HepG2 (cell line): ENCODE results near the gene AGBL2. TPM values are rescaled to one million over a fixed set of nuclear protein-coding genes. Genes with fewer than 3 reads are reported as not detected.

Source experiments
- ATAC-seq: fragments of 200-7000 bp; cut with Tn5 transposase; 3 replicates; pipeline ENCODE4 v1.9.1; 2020; ENCODE audit warnings: mild to moderate bottlenecking, moderate library complexity
- BruUV-seq: library from RNA; stranded (reverse); fragments of 400-500 nt; replicated peaks from 2 replicates; lab custom pipeline; 2021; lab: Mats Ljungman, UMichigan
- CTCF ChIA-PET: fragments of 300-600 bp; formaldehyde crosslinking; extraction: SDS; loops from one replicate; lab custom pipeline; 2021; ENCODE audit warnings: low total read pairs, inconsistent platforms, low intra/inter-chr PET ratio; lab: Yijun Ruan, JAX
- POLR2A ChIA-PET: fragments of 350-600 bp; sonication (Branson Sonifier 250); formaldehyde crosslinking; loops from one replicate; lab custom pipeline; 2020; ENCODE audit warnings: antibody characterized with exemption, inconsistent platforms; lab: Yijun Ruan, JAX
- DNase-seq: peaks from one replicate; pipeline ENCODE4 v3.0.0-alpha.2; 2015; ENCODE audit warnings: low spot score
- FAIRE-seq: peaks from 3 replicates; lab custom pipeline; 2011; peaks lifted over from hg19 to GRCh38; lab: Jason Lieb, UNC
- H2AFZ ChIP-seq: one replicate; pipeline ENCODE4 v1.6.1; 2011; ENCODE audit warnings: low read length, inconsistent platforms
- H3K27ac ChIP-seq: fragments of 300-600 bp; 3 replicates; pipeline ENCODE4 v1.8.0; 2011; ENCODE audit warnings: mixed run types, mild to moderate bottlenecking, mixed read lengths, low read length, inconsistent platforms; ENCODE audit not compliant: insufficient read depth; ENCODE audit errors: extremely low read length
- H3K27me3 ChIP-seq, 2 experiments: fragments of 200-600 bp in 1 of 2; 2 replicates in 1 of 2; 3 replicates in 1 of 2; pipeline versions ENCODE4 v1.6.0 to v1.8.0; 2011; ENCODE audit warnings: low read length in 2 of 2, mild to moderate bottlenecking in 2 of 2, moderate library complexity in 2 of 2, inconsistent platforms in 1 of 2; ENCODE audit not compliant: insufficient read depth in 2 of 2, control insufficient read depth in 1 of 2
- H3K36me3 ChIP-seq, 2 experiments: fragments of 200-600 bp in 1 of 2; replicated peaks in 1 of 2; 2 replicates in 1 of 2; 3 replicates in 1 of 2; pipeline versions ENCODE4 v1.5.1 to v1.8.0; 2011; ENCODE audit warnings: low read length in 2 of 2, inconsistent platforms in 1 of 2; ENCODE audit not compliant: insufficient read depth in 2 of 2, control insufficient read depth in 1 of 2
- H3K4me1 ChIP-seq: 2 replicates; pipeline ENCODE4 v1.5.1; 2012; ENCODE audit warnings: low read length, inconsistent platforms; ENCODE audit not compliant: insufficient read depth
- H3K4me2 ChIP-seq: 2 replicates; pipeline ENCODE4 v1.6.0; 2011; ENCODE audit warnings: low read depth, low read length, inconsistent platforms
- H3K4me3 ChIP-seq, 3 experiments: fragments of 200-600 bp in 1 of 3; sonication (generic), shearing (Covaris generic) in 1 of 3; replicated peaks in 1 of 3; 2 replicates each; pipeline ENCODE4 v1.5.1; 2011 to 2016; ENCODE audit warnings: low read length in 3 of 3, inconsistent platforms in 2 of 3, low read depth in 2 of 3, mild to moderate bottlenecking in 2 of 3, control low read depth in 1 of 3, mixed read lengths in 1 of 3; ENCODE audit not compliant: insufficient read depth in 1 of 3
- H3K79me2 ChIP-seq: one replicate; pipeline ENCODE4 v1.6.1; 2011; ENCODE audit warnings: low read length, inconsistent platforms; ENCODE audit not compliant: insufficient read depth
- H3K9ac ChIP-seq: 2 replicates; pipeline ENCODE4 v1.6.0; 2011; ENCODE audit warnings: mild to moderate bottlenecking, low read depth, low read length, inconsistent platforms; ENCODE audit not compliant: insufficient read depth
- H3K9me3 ChIP-seq: 2 replicates; pipeline ENCODE4 v1.5.1; 2012; ENCODE audit warnings: mild to moderate bottlenecking, low read length
- H4K20me1 ChIP-seq: 2 replicates; pipeline ENCODE4 v1.6.0; 2011; ENCODE audit warnings: inconsistent platforms, mild to moderate bottlenecking, low read length, moderate library complexity; ENCODE audit not compliant: insufficient read depth
- FOSL2 ChIP-seq: sonication (generic); formaldehyde crosslinking; IDR thresholded peaks from 2 replicates; pipeline ENCODE4 v1.4.0; 2020; ENCODE audit warnings: missing genetic modification reagents
- HDAC1 ChIP-seq: sonication (generic); formaldehyde crosslinking; IDR thresholded peaks from 2 replicates; pipeline ENCODE4 v1.5.1; 2020; ENCODE audit warnings: mild to moderate bottlenecking, missing genetic modification reagents
- MAFG ChIP-seq: sonication (generic); formaldehyde crosslinking; IDR thresholded peaks from 2 replicates; pipeline ENCODE4 v1.5.1; 2020; ENCODE audit warnings: mild to moderate bottlenecking, missing genetic modification reagents
- WIZ ChIP-seq: sonication (generic); formaldehyde crosslinking; IDR thresholded peaks from 2 replicates; pipeline ENCODE4 v1.5.1; 2020; ENCODE audit warnings: mild to moderate bottlenecking, missing genetic modification reagents
- ZMYM4 ChIP-seq: sonication (generic); formaldehyde crosslinking; IDR thresholded peaks from 2 replicates; pipeline ENCODE4 v1.8.1; 2023; ENCODE audit warnings: mild to moderate bottlenecking, missing genetic modification reagents
- ZNF292 ChIP-seq: sonication (generic); formaldehyde crosslinking; IDR thresholded peaks from 2 replicates; pipeline ENCODE4 v1.8.1; 2022; ENCODE audit warnings: mild to moderate bottlenecking, low read depth, missing genetic modification reagents, borderline replicate concordance
- ZSCAN20 ChIP-seq: sonication (generic); formaldehyde crosslinking; IDR thresholded peaks from 2 replicates; pipeline ENCODE4 v1.4.0; 2020; ENCODE audit warnings: missing genetic modification reagents, mild to moderate bottlenecking, borderline replicate concordance
- WGBS: methylation state at CpG from one replicate; pipeline ENCODE4 v1.1.6; 2017; ENCODE audit warnings: low lambda C conversion rate; 5-methylcytosine and 5-hydroxymethylcytosine counted together
- in situ Hi-C: cut with HindIII; loops from 2 replicates; pipeline ENCODE4 v1.10.0; 2017; ENCODE audit warnings: low pct_unique_long_range_greater_than_20kb; ENCODE audit not compliant: extremely low pct_ligation_motif_present
- intact Hi-C: fragments of 100-400 bp; cut with micrococcal nuclease; formaldehyde crosslinking; loops from one replicate; pipeline ENCODE4 v1.10.0; 2022; ENCODE audit not compliant: unreplicated experiment
- polyA plus RNA-seq, 8 experiments: library from polyadenylated mRNA; depleted of rRNA in 3 of 8; stranded (reverse) in 7 of 8; unstranded in 1 of 8; fragments of >200 nt; fragmentation: Illumina TruSeq in 4 of 8; extraction: Trizol in 4 of 8; gene quantifications; 2 replicates each; pipeline versions ENCODE4 v1.2.1 to v1.2.3, GENCODE V29; 2011 to 2016; ENCODE audit warnings: low read depth in 4 of 8, missing spikeins in 1 of 8, mixed read lengths in 1 of 8; ENCODE audit not compliant: insufficient read depth in 1 of 8
- total RNA-seq, 5 experiments: library from RNA; depleted of rRNA; stranded (reverse); fragments of >200 nt; fragmentation: Illumina TruSeq; extraction: Trizol; gene quantifications; 2 replicates each; pipeline ENCODE4 v1.2.3, GENCODE V29; 2016; ENCODE audit warnings: low read depth in 1 of 5

AGBL2 gene
- total and polyA plus RNA-seq, 2 of the 13 experiments (the other 11 are each of a cell fraction or from before 2014, with no cell fraction given) = 1.6 to 5.7 TPM

- CTCF ChIA-PET = no interaction called here
- no peak for DNase-seq
- in situ Hi-C loops = no loop called here
These were observed 63.2 kb downstream of the AGBL2 start for GRCh38 chr11:47651818-47652469.

DNA sequence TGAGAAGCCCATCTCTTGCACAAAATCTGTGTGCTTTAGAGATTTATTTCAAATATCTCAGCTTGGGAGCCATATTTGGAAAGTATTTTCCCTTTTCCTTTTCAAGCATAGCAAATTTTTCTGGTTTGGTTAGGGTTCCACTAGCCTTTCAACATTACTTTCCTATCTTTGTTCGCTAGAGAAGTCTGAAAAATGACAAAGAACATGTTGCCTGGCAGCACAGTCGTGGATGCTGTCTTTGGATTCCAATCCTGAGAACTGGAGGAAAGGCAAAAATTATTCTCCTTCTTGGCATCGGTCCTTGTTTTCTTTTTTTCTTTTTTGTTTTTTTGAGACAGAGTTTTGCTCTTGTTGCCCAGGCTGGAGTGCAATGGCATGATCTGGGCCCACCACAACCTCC lies 65.9 kb downstream of the AGBL2 start:
- no peak for TF ChIP-seq ZMYM4
- no peak for TF ChIP-seq FOSL2 (CRISPR knock-in tag)
- TF ChIP-seq ZSCAN20 (CRISPR knock-in tag) = no peak
- TF ChIP-seq WIZ (CRISPR knock-in tag) = no peak
- TF ChIP-seq ZNF292 (CRISPR knock-in tag) = no peak
- TF ChIP-seq HDAC1 = no peak
- no TSS peak for BruUV-seq
- Histone ChIP-seq H3K4me1 (no peaks in the 10 kb centered on the region), H2AFZ (no peak overlapping the region), H3K27ac (no peak overlapping the region), H3K27me3 (no peaks in the 10 kb centered on the region; a peak in 1 of 5 replicates), H3K4me3 (no peak overlapping the region), H3K9ac (no peak overlapping the region), H3K4me2 (no peak overlapping the region), H3K36me3 (no peaks in the 10 kb centered on the region), H3K79me2 (no peaks in the 10 kb centered on the region), H4K20me1 (no peaks in the 10 kb centered on the region), H3K9me3 (no peaks in the 10 kb centered on the region)
- no peak for DNase-seq
- ATAC-seq = no peak
- POLR2A ChIA-PET = no interaction called here
- no peak for FAIRE-seq
- in situ Hi-C loops = loop anchor here (10.0 kb wide), 1 partner anchor 76 kb away; no protein-coding TSS in a partner anchor
- CTCF ChIA-PET = no interaction called here
- WGBS = 53% methylated on average over 3 of the region's 3 CpGs
- intact Hi-C loops = no loop called here

More at GRCh38 chr11:47651818-47652469, 63.2 kb downstream of the AGBL2 start:
- ATAC-seq (no peak), FAIRE-seq (no peak)
- intact Hi-C loops = no loop called here
- no peak overlapping the region for H3K27ac ChIP-seq
- no peaks in the 10 kb centered on the region for H3K36me3 ChIP-seq
- H4K20me1 ChIP-seq = no peaks in the 10 kb centered on the region
- no peak overlapping the region for H3K4me2 ChIP-seq
- 0 out of 2 replicates have a peak, but pooled peaks cover 5% of the 10 kb centered on the region for H3K4me1 ChIP-seq
- no TSS peak for BruUV-seq
- H3K27me3 ChIP-seq = no peaks in the 10 kb centered on the region
- no peak overlapping the region for H3K9ac ChIP-seq
- H3K79me2 ChIP-seq = no peaks in the 10 kb centered on the region
- no peak for TF ChIP-seq MAFG (CRISPR knock-in tag)
- H2AFZ ChIP-seq = no peak overlapping the region
- WGBS = 93% methylated on average over 5 of the region's 5 CpGs
- H3K9me3 ChIP-seq = no peaks in the 10 kb centered on the region
- no peak overlapping the region for H3K4me3 ChIP-seq
- POLR2A ChIA-PET = no interaction called here
